CD14-positive monocyte (primary cell): Measurements from ENCODE around the gene CORO1C. TPM values are rescaled to one million over a fixed set of nuclear protein-coding genes. Genes with fewer than 3 reads are reported as not detected.

Experiments
- DNase-seq, 3 donors: peaks; one replicate each; pipeline ENCODE4 v3.0.0-alpha.2; 2011 to 2022
- H2AFZ ChIP-seq: 2 replicates; pipeline ENCODE4 v1.6.0; 2012; ENCODE audit warnings: mild to moderate bottlenecking, low read depth, low read length, inconsistent platforms; ENCODE audit not compliant: insufficient read depth, poor library complexity, severe bottlenecking
- H3K27ac ChIP-seq, 2 donors: 1 replicate in 1 of 2; 2 replicates in 1 of 2; pipeline ENCODE4 v1.5.1; 2012 to 2013; ENCODE audit warnings: low read length in 2 of 2, control low read depth in 1 of 2, inconsistent platforms in 1 of 2, low read depth in 1 of 2, mild to moderate bottlenecking in 1 of 2
- H3K27me3 ChIP-seq, 2 donors: one replicate each; pipeline versions ENCODE4 v1.6.0 to v1.6.1; 2011 to 2013; ENCODE audit warnings: low read length in 2 of 2; ENCODE audit not compliant: control insufficient read depth in 2 of 2, insufficient read depth in 2 of 2
- H3K36me3 ChIP-seq, 2 donors: replicated peaks in 1 of 2; 1 replicate in 1 of 2; 2 replicates in 1 of 2; pipeline versions ENCODE4 v1.5.1 to v1.6.1; 2012 to 2013; ENCODE audit warnings: low read length in 2 of 2, control low read depth in 1 of 2, inconsistent platforms in 1 of 2, mild to moderate bottlenecking in 1 of 2; ENCODE audit not compliant: insufficient read depth in 2 of 2, control insufficient read depth in 1 of 2
- H3K4me1 ChIP-seq, 2 donors: 1 replicate in 1 of 2; 2 replicates in 1 of 2; pipeline versions ENCODE4 v1.5.1 to v1.6.1; 2012 to 2013; ENCODE audit warnings: low read length in 2 of 2, control low read depth in 1 of 2, inconsistent platforms in 1 of 2, mild to moderate bottlenecking in 1 of 2, moderate library complexity in 1 of 2; ENCODE audit not compliant: insufficient read depth in 2 of 2, control insufficient read depth in 1 of 2
- H3K4me2 ChIP-seq: replicated peaks from 2 replicates; pipeline ENCODE3; 2012; ENCODE audit warnings: low read length, moderate library complexity, mild to moderate bottlenecking; ENCODE audit not compliant: poor library complexity, severe bottlenecking; ENCODE audit errors: extremely low read depth
- H3K4me3 ChIP-seq, 3 experiments: fragments of 200-600 bp in 1 of 3; sonication (generic) in 1 of 3; replicated peaks in 1 of 3; 1 replicate in 2 of 3; 2 replicates in 1 of 3; pipeline ENCODE4 v1.5.1; 2011 to 2013; ENCODE audit warnings: low read length in 3 of 3, mild to moderate bottlenecking in 3 of 3, control low read depth in 2 of 3, low read depth in 2 of 3, inconsistent platforms in 1 of 3, moderate library complexity in 1 of 3
- H3K79me2 ChIP-seq: 2 replicates; pipeline ENCODE4 v1.6.0; 2012; ENCODE audit warnings: mild to moderate bottlenecking, control low read depth, inconsistent platforms, low read length, moderate library complexity; ENCODE audit not compliant: insufficient read depth
- H3K9ac ChIP-seq: 2 replicates; pipeline ENCODE4 v1.6.0; 2017; ENCODE audit warnings: low read length, mild to moderate bottlenecking; ENCODE audit not compliant: insufficient read depth, poor library complexity, severe bottlenecking
- H3K9me3 ChIP-seq, 2 donors: replicated peaks in 1 of 2; 1 replicate in 1 of 2; 2 replicates in 1 of 2; pipeline versions ENCODE4 v1.5.1 to v1.6.1; 2012 to 2013; ENCODE audit warnings: low read length in 2 of 2, control low read depth in 1 of 2; ENCODE audit not compliant: control insufficient read depth in 1 of 2, insufficient read depth in 1 of 2
- H4K20me1 ChIP-seq: 2 replicates; pipeline ENCODE4 v1.6.0; 2012; ENCODE audit warnings: mild to moderate bottlenecking, low read length, control low read depth, moderate library complexity; ENCODE audit not compliant: insufficient read depth
- H3K27ac Mint-ChIP-seq, 7 donors: one replicate each; pipeline ENCODE4 v1.8.0; 2020; ENCODE audit warnings: mild to moderate bottlenecking in 7 of 7, mixed read lengths in 7 of 7, moderate library complexity in 6 of 7, inconsistent platforms in 2 of 7
- H3K27me3 Mint-ChIP-seq, 3 donors: one replicate each; pipeline ENCODE4 v1.8.0; 2021 to 2022; ENCODE audit warnings: low read depth in 3 of 3, mild to moderate bottlenecking in 3 of 3, mixed read lengths in 3 of 3, moderate library complexity in 3 of 3, inconsistent platforms in 1 of 3
- H3K36me3 Mint-ChIP-seq, 2 donors: one replicate each; pipeline ENCODE4 v1.8.0; 2020; ENCODE audit warnings: mixed read lengths in 2 of 2, inconsistent platforms in 1 of 2, mild to moderate bottlenecking in 1 of 2
- H3K4me1 Mint-ChIP-seq: one replicate; pipeline ENCODE4 v1.8.0; 2020; ENCODE audit warnings: mild to moderate bottlenecking, mixed read lengths
- H3K4me3 Mint-ChIP-seq, 2 donors: one replicate each; pipeline ENCODE4 v1.8.0; 2020; ENCODE audit warnings: mild to moderate bottlenecking in 2 of 2, mixed read lengths in 2 of 2, moderate library complexity in 1 of 2
- H3K9me3 Mint-ChIP-seq, 7 donors: one replicate each; pipeline ENCODE4 v1.8.0; 2020 to 2022; ENCODE audit warnings: mixed read lengths in 7 of 7, mild to moderate bottlenecking in 6 of 7, moderate library complexity in 6 of 7, inconsistent platforms in 2 of 7
- CTCF ChIP-seq: fragments of 200-600 bp; IDR thresholded peaks from one replicate; pipeline ENCODE4 v1.8.0; 2022; ENCODE audit warnings: antibody characterized with exemption, mild to moderate bottlenecking
- WGBS: methylation state at CpG from one replicate; pipeline ENCODE4 v1.1.5; 2013; ENCODE audit warnings: missing lambda C conversion rate; ENCODE audit not compliant: insufficient coverage; 5-methylcytosine and 5-hydroxymethylcytosine counted together
- intact Hi-C, 2 donors: fragments of 100-400 bp; cut with micrococcal nuclease; formaldehyde crosslinking; loops; one replicate each; pipeline versions ENCODE4 v1.15.0 to v1.15.1; 2023
- polyA plus RNA-seq, 3 donors: library from polyadenylated mRNA; depleted of rRNA in 1 of 3; unstranded in 2 of 3; stranded (reverse) in 1 of 3; fragments of 300-500 nt in 2 of 3; fragments of >200 nt in 1 of 3; fragmentation: Illumina TruSeq in 2 of 3; gene quantifications; 1 replicate in 2 of 3; 2 replicates in 1 of 3; pipeline ENCODE4 v1.2.3, GENCODE V29; 2012 to 2021

CORO1C gene
- polyA plus RNA-seq, 3 donors: 77.5 to 285 (median 229) TPM

DNA sequence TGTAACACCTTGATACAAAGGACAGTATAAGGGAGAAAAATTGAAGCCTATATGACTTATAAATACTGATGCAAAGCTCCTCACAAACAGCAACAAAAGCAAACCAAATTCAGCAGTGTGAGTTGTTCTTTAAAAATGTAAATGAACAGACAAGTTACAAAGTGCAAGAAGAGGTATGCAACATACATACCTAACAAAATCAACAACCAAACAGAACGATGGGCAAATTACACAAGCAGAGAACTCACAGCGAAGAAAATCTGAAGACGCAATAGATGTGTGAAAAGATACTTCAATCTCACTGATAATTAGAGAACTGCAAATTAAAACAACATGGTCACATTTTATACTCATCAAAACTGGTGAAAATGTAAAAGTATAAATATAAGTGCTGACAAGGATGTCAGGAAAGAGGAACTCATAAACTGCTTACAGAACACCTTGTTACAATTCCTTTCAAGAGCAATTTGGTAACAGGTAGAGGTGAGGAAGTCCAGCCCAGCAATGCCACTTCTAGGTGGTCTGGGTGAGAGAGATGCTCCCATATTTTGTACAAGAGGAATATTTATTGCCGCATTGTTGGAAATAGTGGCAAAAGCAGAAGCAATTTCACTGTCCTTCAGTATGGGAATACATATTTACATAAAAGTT lies 47.3 kb downstream of the CORO1C start:
- Histone ChIP-seq H3K27me3 (no peaks in the 10 kb centered on the region), H4K20me1 (peaks cover 90% of the 10 kb centered on the region), H3K9me3 (no peaks in the 10 kb centered on the region), H3K4me2 (no peak overlapping the region), H3K4me3 (no peak overlapping the region), H3K9ac (no peak overlapping the region), H2AFZ (no peak overlapping the region), H3K36me3 (no peaks in the 10 kb centered on the region), H3K4me1 (peaks cover 17 to 24% of the 10 kb centered on the region in 2 donors), H3K27ac (no peak overlapping the region), H3K79me2 (peaks cover 100% of the 10 kb centered on the region)
- Mint-ChIP-seq H3K27ac (peak overlapping the region in 1 of 7 donors; percentile 37), H3K4me1 (peaks cover 27% of the 10 kb centered on the region), H3K36me3 (peaks cover 20 to 32% of the 10 kb centered on the region in 2 donors), H3K27me3 (peaks cover 0 to 2% (median 0%) of the 10 kb centered on the region in 3 donors), H3K9me3 (peaks cover 0 to 1% (median 0%) of the 10 kb centered on the region in 7 donors), H3K4me3 (no peak overlapping the region)
- TF ChIP-seq CTCF: no peak
- intact Hi-C loops: no loop called here
- no CpG with 5 or more reads among the region's 4 CpGs for WGBS
- no peak for DNase-seq

GRCh38 chr12:108681317-108681716 lies 50.0 kb downstream of the CORO1C start:
- Histone ChIP-seq H2AFZ (no peak overlapping the region), H3K9me3 (no peaks in the 10 kb centered on the region), H3K36me3 (peaks cover 15 to 21% of the 10 kb centered on the region in 2 donors), H3K4me2 (no peak overlapping the region), H3K27ac (peak overlapping the region in 1 of 2 donors; percentile 32), H3K27me3 (no peaks in the 10 kb centered on the region), H3K9ac (no peak overlapping the region), H3K4me3 (no peak overlapping the region), H3K79me2 (peaks cover 97% of the 10 kb centered on the region), H4K20me1 (peaks cover 93% of the 10 kb centered on the region), H3K4me1 (peaks cover 7 to 12% of the 10 kb centered on the region in 2 donors)
- DNase-seq: no peak
- Mint-ChIP-seq H3K4me3 (no peak overlapping the region), H3K9me3 (peaks cover 0 to 1% (median 0%) of the 10 kb centered on the region in 7 donors), H3K4me1 (peaks cover 20% of the 10 kb centered on the region), H3K27ac (peak overlapping the region in 2 of 7 donors; percentile 22 to 43), H3K27me3 (no peaks in the 10 kb centered on the region), H3K36me3 (peaks cover 23 to 40% of the 10 kb centered on the region in 2 donors)
- intact Hi-C loops: no loop called here
- WGBS: no CpG with 5 or more reads among the region's 1 CpG
- TF ChIP-seq CTCF: no peak
